B cell (primary cell): Measurements from ENCODE around the gene RALY. TPM values are rescaled to one million over a fixed set of nuclear protein-coding genes. Genes with fewer than 3 reads are reported as not detected.
A peak's percentile ranks its signal among the peaks of the same experiment; 100 is the strongest.

Experiments
- ATAC-seq: fragments of 200-7000 bp; cut with Tn5 transposase; one replicate; pipeline ENCODE4 v1.10.0; 2021; ENCODE audit warnings: low read depth, mild to moderate bottlenecking, moderate number of reproducible peaks, moderate library complexity
- CTCF ChIA-PET: fragments of 350-600 bp; sonication (Branson Sonifier 250); formaldehyde crosslinking; loops from one replicate; lab custom pipeline; 2021; ENCODE audit warnings: antibody characterized with exemption, inconsistent platforms; lab: Charles Lee
- POLR2A ChIA-PET: fragments of 350-600 bp; sonication (Branson Sonifier 250); formaldehyde crosslinking; loops from one replicate; lab custom pipeline; 2021; ENCODE audit warnings: antibody characterized with exemption; lab: Charles Lee
- DNase-seq: peaks from one replicate; pipeline ENCODE4 v3.0.0; 2013
- H2AFZ ChIP-seq: 2 replicates; pipeline ENCODE4 v1.6.1; 2012; ENCODE audit warnings: mild to moderate bottlenecking, low read depth, low read length; ENCODE audit not compliant: insufficient read depth, poor library complexity, severe bottlenecking
- H3K27ac ChIP-seq, 2 donors: 1 replicate in 1 of 2; 2 replicates in 1 of 2; pipeline ENCODE4 v1.5.1; 2012 to 2013; ENCODE audit warnings: low read length in 2 of 2, mild to moderate bottlenecking in 2 of 2, moderate library complexity in 1 of 2
- H3K27me3 ChIP-seq, 4 experiments: fragments of 200-600 bp in 1 of 4; sonication (generic) in 1 of 4; replicated peaks in 1 of 4; 1 replicate in 2 of 4; 2 replicates in 2 of 4; pipeline versions ENCODE4 v1.6.1 to v1.7.0; 2013 to 2016; ENCODE audit warnings: low read length in 3 of 4, mild to moderate bottlenecking in 2 of 4, mixed read lengths in 1 of 4, moderate library complexity in 1 of 4; ENCODE audit not compliant: insufficient read depth in 4 of 4, control insufficient read depth in 3 of 4; ENCODE audit errors: control extremely low read depth in 1 of 4
- H3K36me3 ChIP-seq, 2 experiments: replicated peaks in 1 of 2; 1 replicate in 1 of 2; 2 replicates in 1 of 2; pipeline versions ENCODE4 v1.6.1 to v1.7.1; 2013; ENCODE audit warnings: low read length in 1 of 2; ENCODE audit not compliant: insufficient read depth in 2 of 2, control insufficient read depth in 1 of 2; ENCODE audit errors: control extremely low read depth in 1 of 2, extremely low read depth in 1 of 2
- H3K4me1 ChIP-seq, 2 donors: fragments of 200-600 bp in 1 of 2; sonication (generic) in 1 of 2; 1 replicate in 1 of 2; 2 replicates in 1 of 2; pipeline versions ENCODE4 v1.5.1 to v1.6.1; 2013 to 2017; ENCODE audit warnings: low read length in 2 of 2; ENCODE audit not compliant: control insufficient read depth in 2 of 2, insufficient read depth in 2 of 2
- H3K4me2 ChIP-seq: replicated peaks from 2 replicates; pipeline ENCODE3; 2012; ENCODE audit warnings: mild to moderate bottlenecking, low read depth, low read length; ENCODE audit not compliant: poor library complexity, severe bottlenecking
- H3K4me3 ChIP-seq, 5 experiments: fragments of 200-600 bp in 1 of 5; sonication (generic) in 1 of 5; 1 replicate in 3 of 5; 2 replicates in 2 of 5; pipeline versions ENCODE4 v1.5.1 to v1.7.0; 2011 to 2016; ENCODE audit warnings: low read length in 4 of 5, mild to moderate bottlenecking in 4 of 5, low read depth in 2 of 5, control low read depth in 1 of 5, moderate library complexity in 1 of 5; ENCODE audit not compliant: insufficient read depth in 1 of 5; ENCODE audit errors: control extremely low read depth in 1 of 5, extremely low read depth in 1 of 5
- H3K79me2 ChIP-seq: fragments of 200-600 bp; sonication (generic); one replicate; pipeline ENCODE4 v1.6.0; 2016; ENCODE audit warnings: low read length; ENCODE audit not compliant: control insufficient read depth, insufficient read depth
- H3K9ac ChIP-seq: fragments of 200-600 bp; sonication (generic); 2 replicates; pipeline ENCODE4 v1.6.1; 2017; ENCODE audit warnings: mild to moderate bottlenecking, low read length, moderate library complexity
- H3K9me3 ChIP-seq, 3 donors: one replicate each; pipeline versions ENCODE4 v1.6.1 to v1.7.1; 2013; ENCODE audit warnings: low read length in 2 of 3; ENCODE audit not compliant: control insufficient read depth in 2 of 3, insufficient read depth in 1 of 3; ENCODE audit errors: control extremely low read depth in 1 of 3
- H4K20me1 ChIP-seq: 2 replicates; pipeline ENCODE4 v1.6.0; 2012; ENCODE audit warnings: mild to moderate bottlenecking, low read length; ENCODE audit not compliant: insufficient read depth, control insufficient read depth, poor library complexity, severe bottlenecking
- H3K27ac Mint-ChIP-seq: one replicate; pipeline ENCODE4 v1.8.0; 2021; ENCODE audit warnings: mixed read lengths
- H3K27me3 Mint-ChIP-seq: one replicate; pipeline ENCODE4 v1.8.0; 2021; ENCODE audit warnings: mixed read lengths
- H3K4me1 Mint-ChIP-seq: one replicate; pipeline ENCODE4 v1.8.0; 2021; ENCODE audit warnings: mixed read lengths
- H3K4me3 Mint-ChIP-seq: one replicate; pipeline ENCODE4 v1.8.0; 2021; ENCODE audit warnings: mixed read lengths
- H3K9me3 Mint-ChIP-seq: one replicate; pipeline ENCODE4 v1.8.0; 2022; ENCODE audit warnings: mixed read lengths; ENCODE audit not compliant: insufficient read depth
- CTCF ChIP-seq: fragments of 200-600 bp; IDR thresholded peaks from one replicate; pipeline ENCODE4 v1.8.0; 2022; ENCODE audit warnings: antibody characterized with exemption, mild to moderate bottlenecking
- EZH2 ChIP-seq: IDR thresholded peaks from 2 replicates; pipeline ENCODE4 v1.6.1; 2012; ENCODE audit warnings: borderline replicate concordance, low read depth, mild to moderate bottlenecking, moderate library complexity, low read length; ENCODE audit not compliant: insufficient read depth, poor library complexity, severe bottlenecking
- WGBS: methylation state at CpG from one replicate; pipeline ENCODE4 v1.1.5; 2013; ENCODE audit warnings: missing lambda C conversion rate; ENCODE audit not compliant: insufficient coverage; 5-methylcytosine and 5-hydroxymethylcytosine counted together
- intact Hi-C: fragments of 100-400 bp; cut with micrococcal nuclease; formaldehyde crosslinking; loops from one replicate; pipeline ENCODE4 v1.10.0; 2022
- polyA plus RNA-seq: library from polyadenylated mRNA; depleted of rRNA; stranded (reverse); fragments of >200 nt; gene quantifications from 2 replicates; pipeline ENCODE4 v1.2.3, GENCODE V29; 2012
- total RNA-seq, 2 donors: library from RNA; stranded (reverse); fragments of 120-200 nt in 1 of 2; gene quantifications; 1 replicate in 1 of 2; 2 replicates in 1 of 2; pipeline versions ENCODE4 v1.2.3 to v1.2.4, GENCODE V29; 2013 to 2022

Gene RALY
- total and polyA plus RNA-seq, 2 donors (not counting 1 experiment from before 2014, with no cell fraction given): 89.8 to 94.4 TPM

- CTCF ChIA-PET: interaction anchor here (0.9 to 1.1 kb wide), 2 partner anchors 74 to 78 kb away, joined by 3 read pairs; no protein-coding TSS in a partner anchor
- intact Hi-C loops: loop anchor here (10.0 kb wide), 1 partner anchor 710 kb away; the partner anchor contains the start of gene TP53INP2
- Mint-ChIP-seq H3K4me3 (peak overlapping the region; percentile 92), H3K27ac (peak overlapping the region; percentile 70), H3K9me3 (no peaks in the 10 kb centered on the region), H3K4me1 (peaks cover 75% of the 10 kb centered on the region), H3K27me3 (no peaks in the 10 kb centered on the region)
- POLR2A ChIA-PET: interaction anchor here (2.3 kb wide), 1 partner anchor 263 kb away, joined by 18 read pairs; the partner anchor contains the start of gene ZNF341
- Histone ChIP-seq H4K20me1 (peaks cover 65% of the 10 kb centered on the region), H3K36me3 (no peaks in the 10 kb centered on the region), H3K27me3 (no peaks in the 10 kb centered on the region), H3K4me3 (peak overlapping the region; percentile 92 to 99 (median 98)), H3K9me3 (no peaks in the 10 kb centered on the region), H3K79me2 (peaks cover 84% of the 10 kb centered on the region), H3K4me2 (peak overlapping the region; percentile 90), H2AFZ (no peak overlapping the region), H3K9ac (peak overlapping the region; percentile 94), H3K27ac (peak overlapping the region in 1 of 2 donors; percentile 91), H3K4me1 (peaks cover 59 to 68% of the 10 kb centered on the region in 2 donors)
- ATAC-seq (no peak), DNase-seq (peak; percentile 53)
- TF ChIP-seq CTCF (no peak), EZH2 (no peak)
- WGBS: 14% methylated on average over 5 of the region's 8 CpGs
These were observed 1.5 kb downstream of the RALY start for GRCh38 chr20:33995053-33995831.
